ENCODE results near the gene PI4KB. TPM values are rescaled to one million over a fixed set of nuclear protein-coding genes. Genes with fewer than 3 reads are reported as not detected.
A peak's percentile ranks its signal among the peaks of the same experiment; 100 is the strongest.
"Not testable (repeated sequence)": the region's sequence is repeated elsewhere in the genome, so short reads cannot be mapped to it uniquely, and the experiment has no call there.

Gene PI4KB
- total RNA-seq, 3 donors from 2014 or later: 57.9 to 77.2 (median 58.9) TPM

- TF ChIP-seq CTCF (IDR thresholded peaks at IDR 0.05): no peak
- intact Hi-C loops (cut with DNase I, micrococcal nuclease): no loop called here
- Histone ChIP-seq H3K4me1 (ENCODE audit: low read depth) (peaks cover 13% of the 10 kb centered on the region), H3K4me3 (no peak overlapping the region), H3K36me3 (ENCODE audit: low read depth) (peaks cover 8% of the 10 kb centered on the region), H3K9me3 (no peaks in the 10 kb centered on the region)
- ATAC-seq: no peak
- no peak for DNase-seq
These were observed 37.8 kb upstream of the PI4KB start for GRCh38 chr1:151364996-151365395.

- intact Hi-C loops (cut with DNase I, micrococcal nuclease): no loop called here
- Histone ChIP-seq H3K36me3 (ENCODE audit: low read depth) (peaks cover 8% of the 10 kb centered on the region), H3K4me3 (no peak overlapping the region), H3K9me3 (no peaks in the 10 kb centered on the region), H3K4me1 (ENCODE audit: low read depth) (no peaks in the 10 kb centered on the region)
- DNase-seq (no peak), ATAC-seq (peak; percentile 36)
- no peak for TF ChIP-seq CTCF (IDR thresholded peaks at IDR 0.05)
These were observed 35.3 kb upstream of the PI4KB start for GRCh38 chr1:151362308-151363155.

- ATAC-seq: no peak
These were observed 34.7 kb upstream of the PI4KB start for GRCh38 chr1:151361883-151362282.

GRCh38 chr1:151356696-151357095 lies 29.5 kb upstream of the PI4KB start:
- ATAC-seq: no peak
- Histone ChIP-seq H3K4me1 (ENCODE audit: low read depth) (no peaks in the 10 kb centered on the region), H3K4me3 (no peak overlapping the region), H3K36me3 (ENCODE audit: low read depth) (no peaks in the 10 kb centered on the region), H3K9me3 (no peaks in the 10 kb centered on the region)
- TF ChIP-seq CTCF (IDR thresholded peaks at IDR 0.05): no peak
- intact Hi-C loops (cut with DNase I, micrococcal nuclease): no loop called here
- DNase-seq: no peak

More at GRCh38 chr1:151361883-151362282, 34.7 kb upstream of the PI4KB start:
- TF ChIP-seq CTCF (IDR thresholded peaks at IDR 0.05): no peak
- H3K9me3 ChIP-seq: no peaks in the 10 kb centered on the region
- H3K4me1 ChIP-seq (ENCODE audit: low read depth): no peaks in the 10 kb centered on the region
- no peak for DNase-seq
- peaks cover 8% of the 10 kb centered on the region for H3K36me3 ChIP-seq (ENCODE audit: low read depth)
- intact Hi-C loops (cut with DNase I, micrococcal nuclease): no loop called here
- H3K4me3 ChIP-seq: no peak overlapping the region

GRCh38 chr1:151352021-151352718 lies 25.0 kb upstream of the PI4KB start:
- ATAC-seq: peak; percentile 2
- intact Hi-C loops (cut with DNase I, micrococcal nuclease): no loop called here

GRCh38 chr1:151350323-151350722 lies 23.1 kb upstream of the PI4KB start:
- DNase-seq; H3K36me3 ChIP-seq (ENCODE audit: low read depth); ATAC-seq; intact Hi-C loops (cut with DNase I, micrococcal nuclease); H3K4me3 ChIP-seq; H3K4me1 ChIP-seq (ENCODE audit: low read depth); H3K9me3 ChIP-seq: not testable (repeated sequence)

More at GRCh38 chr1:151352021-151352718, 25.0 kb upstream of the PI4KB start:
- Histone ChIP-seq H3K4me1 (ENCODE audit: low read depth) (no peaks in the 10 kb centered on the region), H3K4me3 (no peak overlapping the region), H3K36me3 (ENCODE audit: low read depth) (no peaks in the 10 kb centered on the region), H3K9me3 (no peaks in the 10 kb centered on the region)
- DNase-seq: no peak
- TF ChIP-seq CTCF (IDR thresholded peaks at IDR 0.05): no peak

Measured in mucosa of descending colon (tissue), 3 donors.